HT-29 (cell line): ENCODE data around the gene PIK3R5. TPM values are rescaled to one million over a fixed set of nuclear protein-coding genes. Genes with fewer than 3 reads are reported as not detected.

Source experiments
- DNase-seq: peaks from one replicate; pipeline ENCODE4 v3.0.0-alpha.2; 2015; ENCODE audit warnings: low spot score
- total RNA-seq: library from RNA; depleted of rRNA; stranded (reverse); fragments of >200 nt; shearing (Covaris generic); gene quantifications from 2 replicates; pipeline ENCODE4 v1.2.3, GENCODE V29; 2014; rRNA removed

The PIK3R5 gene
- total RNA-seq, 1 experiment from 2014 or later, result not detected

DNA sequence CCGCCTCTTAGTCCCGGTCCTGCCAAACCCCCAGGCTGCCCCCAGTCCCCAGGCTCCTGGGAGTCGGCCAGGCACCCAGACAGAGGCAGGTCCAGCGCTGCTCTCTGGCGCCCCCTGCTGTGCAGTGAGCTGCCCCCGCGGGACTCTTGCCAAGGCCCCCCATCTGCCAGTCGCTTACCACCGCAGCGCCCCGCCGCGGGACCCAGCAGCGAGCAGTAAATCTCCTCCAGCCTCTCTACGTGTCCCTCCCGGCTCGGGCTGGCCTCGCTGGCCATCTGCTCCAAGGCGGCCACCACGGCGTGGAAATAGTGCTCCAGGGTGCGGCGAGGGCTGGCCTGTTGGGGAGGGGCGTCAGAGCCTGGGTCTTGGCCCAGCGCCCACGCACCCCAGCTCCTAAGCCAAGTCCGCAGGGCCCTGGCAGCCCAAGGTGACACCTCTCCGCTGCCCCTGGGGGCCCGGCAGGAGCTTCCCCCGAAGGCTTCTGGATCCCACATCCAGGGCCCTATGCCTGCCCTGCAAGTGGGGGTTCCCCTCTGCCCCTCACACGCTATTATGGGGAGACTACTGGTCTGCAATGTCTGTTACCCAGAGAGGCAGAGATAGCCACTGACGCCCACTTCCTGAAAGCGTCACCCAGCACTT lies 132.7 kb downstream of the PIK3R5 start:
- DNase-seq, result no peak

- DNase-seq, result no peak
Measured at GRCh38 chr17:8831234-8831849, 134.2 kb downstream of the PIK3R5 start.

- DNase-seq, result no peak
Measured at GRCh38 chr17:8830141-8830540, 135.4 kb downstream of the PIK3R5 start.

DNA sequence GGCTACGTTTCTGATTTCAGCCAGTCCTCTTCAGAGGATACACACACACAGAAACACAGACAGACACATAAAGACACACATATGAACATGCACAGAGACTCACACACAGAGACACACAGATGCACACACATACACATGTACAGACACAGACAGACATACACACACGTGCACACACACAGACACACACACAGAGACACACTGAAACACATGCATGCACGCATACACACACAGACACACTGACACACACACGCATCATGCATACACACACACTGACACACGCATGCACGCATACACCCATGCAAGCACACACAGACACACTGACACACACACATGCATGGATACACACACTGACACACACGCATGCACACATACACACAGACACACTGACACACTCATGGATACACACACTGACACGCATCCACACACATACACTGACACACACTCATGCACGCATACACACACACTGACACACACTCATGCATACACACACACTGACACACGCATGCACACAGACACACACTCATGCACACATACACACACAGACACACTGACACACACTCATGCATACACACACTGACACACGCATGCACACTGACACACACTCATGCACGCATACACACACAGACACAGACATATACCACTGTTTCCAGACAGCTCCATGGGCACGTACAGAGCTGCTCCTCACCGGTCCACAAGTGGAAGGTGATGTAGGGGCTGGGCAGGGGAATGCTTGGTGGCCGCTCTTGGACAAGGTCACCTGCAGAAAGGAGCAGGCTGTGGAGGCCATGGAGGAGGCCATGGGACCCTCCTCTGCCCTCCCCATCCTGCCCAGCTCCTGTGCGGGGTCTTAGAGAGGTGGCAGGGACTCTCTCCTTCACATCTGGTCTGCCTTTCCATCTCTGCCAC lies 136.2 kb downstream of the PIK3R5 start:
- no peak for DNase-seq

Other genes starting within 250 kb of the PIK3R5 start
- not detected in 2 replicates for gene CCDC42, start 220.9 kb downstream of the PIK3R5 start, total RNA-seq
- not detected in 2 replicates for gene SPDYE4, start 207.2 kb downstream of the PIK3R5 start, total RNA-seq
- gene MFSD6L, start 166.3 kb downstream of the PIK3R5 start, total RNA-seq, result not detected in 2 replicates
- gene PIK3R6, start 98.0 kb downstream of the PIK3R5 start, total RNA-seq, result not detected in 2 replicates
- 0.03 and 0.10 TPM in 2 replicates for gene NTN1, start 55.8 kb upstream of the PIK3R5 start, total RNA-seq